Breast epithelium (tissue), 3 donors: ENCODE data around the gene KRT37.

Source experiments
- POLR2A ChIP-seq: fragments of 450-650 bp; IDR thresholded peaks from one replicate; pipeline ENCODE4 v1.6.1; 2016; ENCODE audit warnings: antibody characterized with exemption, mild to moderate bottlenecking, moderate library complexity
- POLR2AphosphoS5 ChIP-seq, 3 donors: sonication (generic); formaldehyde crosslinking; IDR thresholded peaks; one replicate each; pipeline ENCODE4 v1.6.1; 2017; ENCODE audit warnings: antibody characterized with exemption in 3 of 3
- TF ChIP-seq, protein P1 (sequence below), 3 donors: fragments of 450-650 bp; IDR thresholded peaks; one replicate each; pipeline ENCODE4 v1.5.1; 2016 to 2017; ENCODE audit warnings: antibody characterized with exemption in 3 of 3, mild to moderate bottlenecking in 3 of 3, moderate library complexity in 3 of 3

- TF ChIP-seq, protein P1, sequence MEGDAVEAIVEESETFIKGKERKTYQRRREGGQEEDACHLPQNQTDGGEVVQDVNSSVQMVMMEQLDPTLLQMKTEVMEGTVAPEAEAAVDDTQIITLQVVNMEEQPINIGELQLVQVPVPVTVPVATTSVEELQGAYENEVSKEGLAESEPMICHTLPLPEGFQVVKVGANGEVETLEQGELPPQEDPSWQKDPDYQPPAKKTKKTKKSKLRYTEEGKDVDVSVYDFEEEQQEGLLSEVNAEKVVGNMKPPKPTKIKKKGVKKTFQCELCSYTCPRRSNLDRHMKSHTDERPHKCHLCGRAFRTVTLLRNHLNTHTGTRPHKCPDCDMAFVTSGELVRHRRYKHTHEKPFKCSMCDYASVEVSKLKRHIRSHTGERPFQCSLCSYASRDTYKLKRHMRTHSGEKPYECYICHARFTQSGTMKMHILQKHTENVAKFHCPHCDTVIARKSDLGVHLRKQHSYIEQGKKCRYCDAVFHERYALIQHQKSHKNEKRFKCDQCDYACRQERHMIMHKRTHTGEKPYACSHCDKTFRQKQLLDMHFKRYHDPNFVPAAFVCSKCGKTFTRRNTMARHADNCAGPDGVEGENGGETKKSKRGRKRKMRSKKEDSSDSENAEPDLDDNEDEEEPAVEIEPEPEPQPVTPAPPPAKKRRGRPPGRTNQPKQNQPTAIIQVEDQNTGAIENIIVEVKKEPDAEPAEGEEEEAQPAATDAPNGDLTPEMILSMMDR (IDR thresholded peaks at IDR 0.05) = no peak
- TF ChIP-seq POLR2A = no peak
- no peak for TF ChIP-seq POLR2AphosphoS5 (IDR thresholded peaks at IDR 0.05)
These were observed 39.8 kb upstream of the KRT37 start for GRCh38 chr17:41464173-41464572.
